MCF 10A (cell line): ENCODE measurements around the gene LRRC40. TPM values are rescaled to one million over a fixed set of nuclear protein-coding genes. Genes with fewer than 3 reads are reported as not detected.

ENCODE experiments used
- BruUV-seq: library from RNA; stranded (reverse); fragments of 400-500 nt; replicated peaks from 2 replicates; lab custom pipeline; 2021; lab: Mats Ljungman, UMichigan
- CTCF ChIA-PET: fragments of 300-600 bp; sonication (Branson Sonifier 250); formaldehyde crosslinking; extraction: SDS; loops from one replicate; lab custom pipeline; 2021; ENCODE audit warnings: antibody characterized with exemption, inconsistent platforms; lab: Yijun Ruan, JAX
- POLR2A ChIA-PET: fragments of 300-600, 350-650 bp; sonication (Branson Sonifier 250); formaldehyde crosslinking; extraction: SDS; loops from one replicate; lab custom pipeline; 2020; ENCODE audit warnings: antibody characterized with exemption, inconsistent platforms; lab: Yijun Ruan, JAX
- DNase-seq: peaks from one replicate; pipeline ENCODE4 v3.0.0-alpha.2; 2018; ENCODE audit not compliant: unreplicated experiment
- H3K27ac Mint-ChIP-seq: one replicate; pipeline ENCODE4 v1.8.0; 2022; ENCODE audit warnings: mild to moderate bottlenecking, low read depth, mixed read lengths; ENCODE audit not compliant: unreplicated experiment
- H3K27me3 Mint-ChIP-seq: one replicate; pipeline ENCODE4 v1.8.0; 2022; ENCODE audit warnings: mixed read lengths; ENCODE audit not compliant: insufficient read depth, unreplicated experiment
- H3K36me3 Mint-ChIP-seq: one replicate; pipeline ENCODE4 v1.8.0; 2022; ENCODE audit warnings: mild to moderate bottlenecking, moderate library complexity, mixed read lengths; ENCODE audit not compliant: insufficient read depth, unreplicated experiment
- H3K4me1 Mint-ChIP-seq: one replicate; pipeline ENCODE4 v1.8.0; 2022; ENCODE audit warnings: mixed read lengths; ENCODE audit not compliant: insufficient read depth, unreplicated experiment
- H3K4me3 Mint-ChIP-seq: one replicate; pipeline ENCODE4 v1.8.0; 2022; ENCODE audit warnings: mild to moderate bottlenecking, moderate library complexity, mixed read lengths; ENCODE audit not compliant: unreplicated experiment
- H3K9me3 Mint-ChIP-seq: one replicate; pipeline ENCODE4 v1.8.0; 2022; ENCODE audit warnings: mixed read lengths; ENCODE audit not compliant: unreplicated experiment
- CTCF ChIP-seq: fragments of 200-600 bp; IDR thresholded peaks from one replicate; pipeline ENCODE4 v1.8.0; 2022; ENCODE audit warnings: antibody characterized with exemption, mild to moderate bottlenecking; ENCODE audit not compliant: unreplicated experiment
- intact Hi-C: fragments of 100-400 bp; cut with micrococcal nuclease; formaldehyde crosslinking; loops from 2 replicates; pipeline ENCODE4 v1.14.1; 2022
- total RNA-seq: library from RNA; stranded (reverse); gene quantifications from 2 replicates; pipeline ENCODE4 v1.2.3, GENCODE V29; 2022

LRRC40 gene
- total RNA-seq, 1 experiment from 2014 or later: 14.7 TPM

- no TSS peak for BruUV-seq
- ChIA-PET POLR2A (no interaction called here), CTCF (no interaction called here)
- Mint-ChIP-seq H3K36me3 (no peaks in the 10 kb centered on the region), H3K4me1 (no peaks in the 10 kb centered on the region), H3K27ac (no peak overlapping the region), H3K4me3 (no peak overlapping the region), H3K9me3 (no peaks in the 10 kb centered on the region), H3K27me3 (peaks cover 83% of the 10 kb centered on the region)
- intact Hi-C loops: no loop called here
- no peak for TF ChIP-seq CTCF
- DNase-seq: no peak
Observed at GRCh38 chr1:70115315-70115714, 90.1 kb downstream of the LRRC40 start.

- Mint-ChIP-seq H3K4me3 (no peak overlapping the region), H3K36me3 (no peaks in the 10 kb centered on the region)
Observed at GRCh38 chr1:70112838-70113237, 92.5 kb downstream of the LRRC40 start.

GRCh38 chr1:70109241-70109640 lies 96.1 kb downstream of the LRRC40 start:
- H3K4me1 Mint-ChIP-seq: no peaks in the 10 kb centered on the region
- H3K27ac Mint-ChIP-seq: no peak overlapping the region
- CTCF ChIA-PET: no interaction called here

More at GRCh38 chr1:70112838-70113237, 92.5 kb downstream of the LRRC40 start:
- H3K4me1 Mint-ChIP-seq: no peaks in the 10 kb centered on the region
- CTCF ChIA-PET: interaction anchor here (0.7 kb wide), 1 partner anchor 17 kb away, joined by 3 read pairs; no protein-coding TSS in a partner anchor
- BruUV-seq: no TSS peak
- peaks cover 78% of the 10 kb centered on the region for H3K27me3 Mint-ChIP-seq
- POLR2A ChIA-PET: no interaction called here
- peak; percentile 20 for DNase-seq
- no peaks in the 10 kb centered on the region for H3K9me3 Mint-ChIP-seq
- intact Hi-C loops: no loop called here
- no peak for TF ChIP-seq CTCF
- no peak overlapping the region for H3K27ac Mint-ChIP-seq

GRCh38 chr1:70103770-70104169 lies 101.6 kb downstream of the LRRC40 start:
- H3K36me3 Mint-ChIP-seq: no peaks in the 10 kb centered on the region
- no peak for DNase-seq
- ChIA-PET CTCF (interaction anchor here (0.9 kb wide), 1 partner anchor 29 kb away, joined by 3 read pairs; no protein-coding TSS in a partner anchor), POLR2A (no interaction called here)
- intact Hi-C loops: no loop called here
- H3K4me1 Mint-ChIP-seq: no peaks in the 10 kb centered on the region
- peaks cover 62% of the 10 kb centered on the region for H3K27me3 Mint-ChIP-seq
- H3K4me3 Mint-ChIP-seq: no peak overlapping the region
- no peak for TF ChIP-seq CTCF
- no peaks in the 10 kb centered on the region for H3K9me3 Mint-ChIP-seq
- BruUV-seq: no TSS peak
- no peak overlapping the region for H3K27ac Mint-ChIP-seq

More at GRCh38 chr1:70109241-70109640, 96.1 kb downstream of the LRRC40 start:
- intact Hi-C loops: no loop called here
- H3K9me3 Mint-ChIP-seq: no peaks in the 10 kb centered on the region
- H3K27me3 Mint-ChIP-seq: peaks cover 67% of the 10 kb centered on the region
- no peak for TF ChIP-seq CTCF
- POLR2A ChIA-PET: interaction anchor here (0.7 kb wide), 2 partner anchors 53 to 171 kb away, joined by 3 to 4 read pairs; no protein-coding TSS in a partner anchor
- DNase-seq: no peak
- no peaks in the 10 kb centered on the region for H3K36me3 Mint-ChIP-seq
- BruUV-seq: no TSS peak
- H3K4me3 Mint-ChIP-seq: no peak overlapping the region
